ENCODE data around the gene OR56A3.

The OR56A3 gene

GRCh38 chr11:5983443-5983842 is 41.4 kb downstream of the OR56A3 start:
- no peak for DNase-seq

- DNase-seq: no peak
These were observed 44.8 kb downstream of the OR56A3 start, which contains the start of gene OR52L1 for GRCh38 chr11:5986885-5987284. Gene OR52L1, minus strand, starts transcription at chr11:5986985. Its CDS starts 55 bp downstream, at chr11:5986930.

DNA sequence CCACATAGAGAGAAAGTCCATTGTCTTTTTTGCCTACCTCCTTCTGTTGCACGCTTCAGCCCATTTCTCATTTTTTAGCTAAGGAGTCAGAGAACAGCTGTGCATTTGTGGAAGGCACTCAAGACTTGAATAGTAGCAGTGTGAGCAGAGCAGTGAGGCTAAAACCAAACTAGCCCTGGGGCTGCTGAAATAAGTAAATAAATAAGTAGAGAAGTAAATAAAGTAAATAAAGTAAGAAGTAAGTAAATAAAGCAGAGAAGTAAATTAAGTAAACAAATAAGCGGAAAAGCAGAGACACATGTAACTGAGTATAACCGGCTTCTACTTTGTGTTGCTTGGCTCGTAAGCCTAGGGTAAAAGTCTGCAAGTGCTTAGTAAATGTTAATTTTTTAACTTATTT is 47.2 kb downstream of the OR56A3 start:
- DNase-seq: no peak

- DNase-seq: no peak
These were observed 50.1 kb downstream of the OR56A3 start for GRCh38 chr11:5992150-5992549.

- no peak for DNase-seq
These were observed 50.7 kb downstream of the OR56A3 start for GRCh38 chr11:5992604-5993251.

GRCh38 chr11:5994791-5995190 is 52.7 kb downstream of the OR56A3 start:
- no peak for DNase-seq
